NCI-H345 treated with DMSO at 0.1 percent for 48 hours (cell line): ENCODE data around the gene TMEM52B.
A peak's percentile ranks its signal among the peaks of the same experiment; 100 is the strongest.
"Not testable (repeated sequence)": the region's sequence is repeated elsewhere in the genome, so short reads cannot be mapped to it uniquely, and the experiment has no call there.

Source experiments
- DNase-seq: peaks from one replicate; lab custom pipeline; 2025; ENCODE audit not compliant: unreplicated experiment; lab: John Stamatoyannopoulos, UW

Gene TMEM52B

GRCh38 chr12:10211101-10211939 lies 32.5 kb downstream of the TMEM52B start:
- DNase-seq, result no peak

- DNase-seq, result peak; percentile 74
These were observed 33.3 kb downstream of the TMEM52B start for GRCh38 chr12:10211940-10212738.

- peak; percentile 70 for DNase-seq
These were observed 33.9 kb downstream of the TMEM52B start, which contains the start of gene GABARAPL1 for GRCh38 chr12:10212739-10213131. Gene GABARAPL1, plus strand, starts transcription at chr12:10212877. Its CDS starts 253 bp downstream, at chr12:10213130.

DNA sequence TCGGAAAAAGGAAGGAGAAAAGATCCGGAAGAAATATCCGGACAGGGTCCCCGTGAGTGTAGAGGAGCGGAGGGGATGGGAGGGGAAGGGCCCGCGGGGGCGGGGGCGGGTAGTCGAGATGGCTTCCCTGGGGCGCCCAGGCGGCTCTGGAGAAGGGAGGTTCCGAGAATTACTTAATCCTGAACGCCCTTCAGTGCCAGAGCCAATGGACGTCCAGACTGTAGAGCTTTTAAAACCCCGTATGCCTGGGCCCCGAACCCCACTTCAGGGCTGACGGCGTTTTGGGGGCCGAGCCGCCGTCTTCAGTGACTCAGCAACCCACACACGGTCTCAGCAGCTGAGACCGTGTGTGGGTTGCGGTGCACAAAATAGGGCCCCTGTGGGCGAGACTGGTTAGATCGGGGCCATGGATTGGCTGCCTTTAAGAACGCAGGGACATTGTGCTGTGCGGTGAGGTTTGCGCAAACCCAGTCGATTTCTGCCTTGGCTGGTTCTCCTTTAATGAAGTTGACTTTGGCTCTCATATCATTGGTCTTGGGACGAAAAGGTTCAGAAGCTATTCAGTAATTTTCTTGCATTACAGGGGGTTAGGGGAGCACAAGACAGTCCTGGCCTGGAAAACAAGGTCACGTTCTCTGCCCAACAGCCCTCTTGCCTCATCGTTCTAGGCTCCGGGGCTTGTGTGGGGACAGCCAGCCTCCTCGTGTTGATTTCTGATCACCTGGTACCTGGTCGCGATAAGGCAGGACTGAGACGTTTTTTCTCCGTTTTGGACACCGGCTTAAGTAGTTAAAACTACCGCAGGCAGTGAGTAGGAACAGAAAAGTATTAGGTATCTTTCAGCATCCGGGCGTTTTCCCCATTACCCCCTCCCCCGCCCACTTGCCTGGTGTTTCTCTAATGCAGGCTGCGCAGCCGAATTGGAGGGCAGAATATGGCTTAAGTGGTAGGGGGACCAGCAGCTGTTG lies 34.6 kb downstream of the TMEM52B start:
- peak; percentile 47 for DNase-seq

DNA sequence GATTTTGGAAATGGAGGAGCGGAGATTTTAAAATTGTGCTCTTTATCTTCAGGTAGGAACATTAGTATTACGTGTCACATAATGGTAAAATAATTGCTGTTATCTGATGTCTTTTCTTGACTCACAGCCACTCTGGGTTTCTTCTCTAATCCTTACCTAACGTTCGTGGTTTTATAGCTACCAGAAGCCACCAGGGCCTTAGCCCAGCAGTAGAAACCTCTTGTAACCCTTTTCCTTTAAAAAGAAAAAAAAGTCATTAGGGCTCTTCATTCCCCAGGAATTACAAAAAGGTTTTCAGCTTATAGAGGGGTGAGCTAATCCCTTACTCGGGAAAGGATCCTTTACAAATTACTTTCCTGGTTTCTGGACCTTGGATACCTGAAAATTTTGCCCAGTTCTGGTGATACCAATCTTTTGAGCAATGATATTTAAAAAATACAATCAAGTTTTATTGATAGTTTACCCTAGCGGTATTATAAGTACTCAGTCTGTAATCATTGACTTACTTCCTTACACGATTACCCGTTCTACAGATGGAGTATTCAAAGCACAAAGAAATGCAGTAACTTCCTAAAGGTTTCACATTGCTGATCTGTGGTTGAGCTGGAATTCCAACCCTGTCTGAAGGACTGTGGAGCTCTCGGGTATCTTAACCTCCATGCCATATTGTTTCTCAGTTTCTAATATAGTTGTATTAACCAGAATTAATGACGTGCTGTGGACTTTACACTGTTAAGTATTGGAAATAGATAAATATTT lies 35.5 kb downstream of the TMEM52B start:
- no peak for DNase-seq

- no peak for DNase-seq
These were observed 36.0 kb downstream of the TMEM52B start for GRCh38 chr12:10214895-10215267.

DNA sequence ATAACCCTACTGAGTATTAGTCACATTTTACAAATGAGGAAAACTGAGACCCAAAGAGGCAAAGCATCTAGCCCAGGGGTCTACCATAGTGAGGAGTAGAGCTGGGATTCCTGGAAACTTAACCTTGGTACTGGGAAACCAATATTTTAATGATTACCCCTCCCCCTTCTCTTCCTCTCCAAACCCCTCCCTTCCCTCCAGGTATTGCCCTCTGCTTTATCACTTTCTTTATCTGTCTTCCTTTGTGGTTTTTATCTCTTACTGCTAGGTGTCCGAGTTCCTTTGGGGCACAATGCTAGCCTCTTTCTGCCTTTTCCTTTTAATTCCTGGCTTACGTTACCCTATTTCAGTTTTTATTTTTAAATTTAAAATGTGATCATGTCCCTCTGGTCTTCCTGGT lies 36.6 kb downstream of the TMEM52B start:
- no peak for DNase-seq

GRCh38 chr12:10215946-10216345 lies 37.1 kb downstream of the TMEM52B start:
- not testable (repeated sequence) for DNase-seq

GRCh38 chr12:10218021-10218420 lies 39.2 kb downstream of the TMEM52B start:
- no peak for DNase-seq

- no peak for DNase-seq
These were observed 41.7 kb downstream of the TMEM52B start for GRCh38 chr12:10220398-10221077.

- no peak for DNase-seq
These were observed 43.0 kb downstream of the TMEM52B start for GRCh38 chr12:10221846-10222245.

GRCh38 chr12:10223208-10223607 lies 44.4 kb downstream of the TMEM52B start:
- DNase-seq, result no peak

DNA sequence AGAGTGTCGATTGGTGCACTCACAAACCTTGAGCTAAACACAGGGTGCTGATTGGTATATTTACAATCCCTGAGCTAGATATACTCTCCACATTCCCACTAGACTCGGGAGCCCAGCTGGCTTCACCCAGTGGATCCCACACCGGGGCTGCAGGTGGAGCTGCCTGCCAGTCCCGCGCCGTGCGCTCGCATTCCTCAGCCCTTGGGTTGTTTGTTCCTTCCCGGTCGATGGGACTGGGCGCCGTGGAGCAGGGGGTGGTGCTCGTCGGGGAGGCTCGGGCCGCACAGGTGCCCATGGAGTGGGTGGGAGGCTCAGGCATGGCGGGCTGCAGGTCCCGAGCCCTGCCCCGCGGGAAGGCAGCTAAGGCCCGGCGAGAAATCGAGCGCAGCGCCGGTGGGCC lies 46.6 kb downstream of the TMEM52B start:
- not testable (repeated sequence) for DNase-seq

GRCh38 chr12:10226086-10226485 lies 47.3 kb downstream of the TMEM52B start:
- DNase-seq, result no peak

DNA sequence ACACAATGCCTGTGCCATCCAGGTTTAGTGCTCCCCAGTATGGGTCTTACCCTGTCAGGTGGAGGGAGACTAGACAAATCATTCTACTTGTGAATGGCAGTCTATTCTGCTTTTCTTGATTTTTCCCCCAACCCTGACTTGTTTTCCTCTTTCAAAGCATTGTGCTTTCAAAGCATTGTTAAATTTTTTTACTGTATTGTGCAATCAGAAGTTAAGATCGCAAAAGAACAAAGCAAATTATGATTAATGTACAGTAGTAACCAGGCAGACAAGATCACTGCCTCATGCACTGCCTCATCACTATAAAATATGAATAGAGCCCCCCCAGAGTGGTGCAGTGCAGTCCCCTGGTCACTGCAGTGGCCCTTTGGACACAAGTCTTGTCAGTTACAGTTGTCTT lies 47.9 kb downstream of the TMEM52B start:
- no peak for DNase-seq

DNA sequence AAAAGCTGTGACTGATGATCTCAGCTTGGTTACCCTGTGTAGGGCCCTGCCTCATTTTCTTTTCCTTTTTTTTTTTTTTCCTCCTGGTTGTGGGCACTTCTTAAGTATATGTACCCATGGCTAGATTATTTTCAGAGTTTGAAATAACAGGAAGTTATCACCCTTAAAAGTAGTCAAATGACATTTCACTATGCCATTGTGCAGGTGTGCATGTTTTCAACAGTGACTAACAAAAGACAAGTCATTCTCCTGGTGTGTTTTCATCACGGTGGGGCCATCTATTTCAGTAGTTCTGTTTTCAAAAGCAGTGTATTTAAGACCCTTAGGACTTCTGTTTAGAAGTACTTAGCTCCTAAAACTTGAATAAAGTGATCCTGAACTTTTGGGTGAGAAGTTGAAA lies 48.8 kb downstream of the TMEM52B start:
- no peak for DNase-seq

DNA sequence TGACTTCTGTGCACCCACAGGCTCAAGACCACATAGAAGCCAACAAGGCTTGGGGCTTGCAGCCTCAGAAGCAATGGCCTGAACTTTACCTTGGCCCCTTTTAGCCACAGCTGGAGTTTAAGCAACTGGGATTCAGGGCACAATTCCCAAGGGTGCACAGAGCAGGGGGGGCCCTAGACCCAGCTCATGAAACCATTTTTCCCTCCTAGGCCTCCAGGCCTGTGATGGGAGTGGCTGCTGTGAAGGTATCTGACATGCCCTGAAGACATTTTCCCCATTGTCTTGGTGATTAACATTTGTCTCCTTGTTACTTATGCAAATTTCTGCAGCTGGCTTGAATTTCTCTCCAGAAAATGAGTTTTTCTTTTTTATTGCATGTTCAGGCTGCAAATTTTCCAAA lies 55.7 kb downstream of the TMEM52B start:
- no peak for DNase-seq

DNA sequence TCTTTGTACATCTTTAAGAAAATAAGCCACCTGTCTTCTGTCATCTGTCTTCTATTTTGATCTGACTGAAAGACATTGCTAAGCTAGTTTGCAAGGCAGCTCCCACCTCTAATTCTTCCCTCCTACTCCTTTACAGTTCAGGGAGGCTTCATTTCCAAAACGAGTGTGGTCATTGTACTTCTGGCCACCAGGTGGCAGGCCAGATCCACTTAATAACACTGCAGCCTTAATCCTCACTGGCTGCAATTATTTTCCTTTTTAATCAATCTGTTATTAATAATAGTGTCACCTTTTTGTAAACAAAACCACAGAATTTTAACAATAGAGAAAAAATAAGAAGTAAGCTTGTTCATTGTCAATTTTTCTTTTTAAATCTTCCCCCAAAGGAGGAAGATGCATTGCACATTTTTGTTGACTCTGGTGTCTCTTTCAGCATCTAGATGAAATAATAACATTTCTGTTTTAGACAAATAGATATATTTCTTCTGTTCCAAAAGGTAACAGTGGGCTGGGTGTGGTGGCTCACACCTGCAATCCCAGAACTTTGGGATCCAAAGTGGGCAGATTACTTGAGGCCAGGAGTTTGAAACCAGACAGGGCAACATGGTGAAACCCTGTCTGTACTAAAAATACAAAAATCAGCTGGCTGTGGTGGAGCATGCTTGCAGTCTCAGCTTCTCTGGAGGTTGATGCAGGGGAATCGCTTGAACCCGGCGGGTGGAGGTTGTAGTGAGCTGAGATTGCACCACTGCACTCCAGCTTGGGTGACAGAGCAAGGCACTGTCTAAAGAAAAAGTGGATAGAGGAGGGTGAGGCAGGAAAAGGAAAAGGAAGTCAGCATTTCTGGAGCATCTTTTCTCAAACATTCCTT lies 57.2 kb downstream of the TMEM52B start:
- DNase-seq, result peak; percentile 28

GRCh38 chr12:10236720-10237119 lies 57.9 kb downstream of the TMEM52B start:
- no peak for DNase-seq
